Psoas muscle (tissue), 8 donors: ENCODE data around the gene CBR4. TPM values are rescaled to one million over a fixed set of nuclear protein-coding genes. Genes with fewer than 3 reads are reported as not detected.

Source experiments
- ATAC-seq, 4 donors: fragments of 200-7000 bp; cut with Tn5 transposase; one replicate each; pipeline ENCODE4 v1.9.1; 2020; ENCODE audit warnings: moderate library complexity in 3 of 4, mild to moderate bottlenecking in 2 of 4
- DNase-seq, 2 donors: peaks; one replicate each; pipeline ENCODE4 v3.0.0-alpha.2; 2020
- H3K27ac ChIP-seq: fragments of 200-600 bp; one replicate; pipeline ENCODE4 v1.8.0; 2022
- H3K27me3 ChIP-seq, 3 donors: fragments of 200-600 bp in 1 of 3; one replicate each; pipeline versions ENCODE4 v1.6.1 to v1.8.0; 2013 to 2022; ENCODE audit warnings: low read length in 2 of 3, mild to moderate bottlenecking in 2 of 3, moderate library complexity in 1 of 3; ENCODE audit not compliant: insufficient read depth in 3 of 3
- H3K36me3 ChIP-seq, 2 donors: fragments of 200-600 bp in 1 of 2; one replicate each; pipeline versions ENCODE4 v1.6.1 to v1.8.0; 2013 to 2022; ENCODE audit warnings: low read depth in 1 of 2, mild to moderate bottlenecking in 1 of 2, moderate library complexity in 1 of 2; ENCODE audit not compliant: insufficient read depth in 1 of 2
- H3K4me1 ChIP-seq: fragments of 200-600 bp; one replicate; pipeline ENCODE4 v1.8.0; 2022
- H3K4me3 ChIP-seq: fragments of 200-600 bp; one replicate; pipeline ENCODE4 v1.8.0; 2022; ENCODE audit warnings: mild to moderate bottlenecking
- H3K9me3 ChIP-seq: fragments of 200-600 bp; one replicate; pipeline ENCODE4 v1.8.0; 2022
- WGBS, 3 donors: extraction: QIAGEN DNeasy Blood & Tissue Kit; methylation state at CpG; one replicate each; pipeline versions ENCODE4 v1.1.6 to v1.1.7; 2013; 5-methylcytosine and 5-hydroxymethylcytosine counted together
- intact Hi-C, 2 donors: fragments of 100-400 bp; cut with DNase I; formaldehyde crosslinking; loops; one replicate each; pipeline versions ENCODE4 v1.11.0 to v1.14.2; 2022
- polyA plus RNA-seq, 3 donors: library from polyadenylated mRNA; stranded (reverse); fragments of 200-250 nt; gene quantifications; one replicate each; pipeline ENCODE4 v1.2.3, GENCODE V29; 2013
- total RNA-seq, 4 donors: library from RNA; stranded (reverse); fragmentation: NEBNext Ultra II Directional in 2 of 4; extraction: Animal tissue kit (Norgen Biotek cat#: 25700) in 2 of 4; gene quantifications; one replicate each; pipeline versions ENCODE4 v1.2.1 to v1.2.4, GENCODE V29; 2021 to 2023
- TF ChIP-seq, protein P1 (sequence below): fragments of 200-600 bp; IDR thresholded peaks from one replicate; pipeline ENCODE4 v1.8.0; 2022; ENCODE audit warnings: antibody characterized with exemption
- donor health status: healthy with polysubstance abuse.
- donor health status: DM: no; HTN: no; CAD: no; lungs with moderate emphysema.
- donor health status: Bipolar disorder and iron deficiency.
- donor health status: healthy.
- donor health status: DM: yes; HTN: yes; CAD: no.
- donor health status: DM: no; HTN: no; CAD: no.
- donor health status: DM: no; HTN: no; CAD: no.
- donor health status: DM: yes; HTN: yes; CAD: no.

The CBR4 gene
- total and polyA plus RNA-seq, 7 donors: 5.2 to 18.5 (median 14.4) TPM

DNA sequence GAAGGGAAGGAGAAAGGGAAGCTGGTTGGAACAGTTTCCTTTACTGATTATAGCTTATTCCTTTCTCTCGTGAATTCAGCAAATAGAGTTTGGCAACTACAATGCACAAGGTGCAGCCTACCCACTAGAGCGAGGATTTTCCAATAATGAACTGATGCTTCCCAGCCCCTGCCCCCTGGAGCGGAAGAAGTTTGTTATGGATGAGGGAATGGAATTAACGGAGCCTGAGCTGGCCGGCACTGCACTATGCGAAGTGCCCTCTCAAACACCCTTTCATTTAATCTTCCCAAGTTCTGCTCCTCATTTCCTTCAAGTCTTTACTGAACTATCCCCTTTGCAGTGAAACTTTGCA is 42.5 kb upstream of the CBR4 start:
- DNase-seq (no peak), ATAC-seq (no peak)
- Histone ChIP-seq H3K4me1 (peaks cover 9% of the 10 kb centered on the region), H3K4me3 (no peak overlapping the region), H3K36me3 (no peaks in the 10 kb centered on the region), H3K27me3 (no peaks in the 10 kb centered on the region), H3K9me3 (no peaks in the 10 kb centered on the region), H3K27ac (peak overlapping the region; percentile 23)
- 29 to 41% (median 34%) methylated on average over 6 of the region's 6 CpGs for WGBS, 3 donors
- TF ChIP-seq, protein P1, sequence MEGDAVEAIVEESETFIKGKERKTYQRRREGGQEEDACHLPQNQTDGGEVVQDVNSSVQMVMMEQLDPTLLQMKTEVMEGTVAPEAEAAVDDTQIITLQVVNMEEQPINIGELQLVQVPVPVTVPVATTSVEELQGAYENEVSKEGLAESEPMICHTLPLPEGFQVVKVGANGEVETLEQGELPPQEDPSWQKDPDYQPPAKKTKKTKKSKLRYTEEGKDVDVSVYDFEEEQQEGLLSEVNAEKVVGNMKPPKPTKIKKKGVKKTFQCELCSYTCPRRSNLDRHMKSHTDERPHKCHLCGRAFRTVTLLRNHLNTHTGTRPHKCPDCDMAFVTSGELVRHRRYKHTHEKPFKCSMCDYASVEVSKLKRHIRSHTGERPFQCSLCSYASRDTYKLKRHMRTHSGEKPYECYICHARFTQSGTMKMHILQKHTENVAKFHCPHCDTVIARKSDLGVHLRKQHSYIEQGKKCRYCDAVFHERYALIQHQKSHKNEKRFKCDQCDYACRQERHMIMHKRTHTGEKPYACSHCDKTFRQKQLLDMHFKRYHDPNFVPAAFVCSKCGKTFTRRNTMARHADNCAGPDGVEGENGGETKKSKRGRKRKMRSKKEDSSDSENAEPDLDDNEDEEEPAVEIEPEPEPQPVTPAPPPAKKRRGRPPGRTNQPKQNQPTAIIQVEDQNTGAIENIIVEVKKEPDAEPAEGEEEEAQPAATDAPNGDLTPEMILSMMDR: no peak
- intact Hi-C loops: no loop called here

DNA sequence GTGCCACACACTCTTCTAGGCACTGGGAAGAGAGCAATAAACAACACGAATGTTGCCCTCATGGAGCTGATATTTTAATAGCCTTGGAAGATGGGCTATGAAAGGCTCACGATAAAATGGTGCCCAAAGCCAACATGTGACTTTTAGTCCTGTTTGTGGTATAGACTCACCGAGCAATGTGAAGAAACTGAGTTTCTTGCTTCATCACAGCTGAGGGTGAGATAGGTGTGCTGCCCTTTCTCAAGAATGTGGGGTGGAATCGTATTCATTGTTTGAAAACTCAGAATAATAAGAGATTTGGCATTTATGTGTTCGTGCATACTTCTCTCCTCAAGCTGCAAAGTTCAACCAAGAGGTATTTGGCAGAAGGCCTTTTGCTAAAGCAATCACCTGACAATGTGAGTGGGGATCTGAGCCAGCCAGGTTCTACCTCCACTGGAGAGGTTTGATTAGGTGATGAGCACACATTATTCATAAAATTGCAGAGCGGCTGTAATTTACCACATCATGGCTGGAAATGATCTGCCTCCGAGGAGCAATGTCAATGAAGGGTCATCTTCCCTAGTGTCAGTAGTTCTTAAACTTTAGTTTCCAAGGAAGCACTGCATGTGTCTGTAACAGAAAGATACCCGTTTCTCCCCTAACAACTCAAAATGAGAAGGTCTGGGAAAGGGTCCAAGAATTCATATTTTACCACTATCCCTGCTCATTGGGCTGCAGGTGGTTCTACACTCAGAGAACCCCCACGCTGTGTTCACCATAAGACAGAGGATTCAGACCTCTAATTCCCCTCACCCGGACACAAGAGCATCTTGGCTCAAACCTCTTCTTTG is 41.9 kb upstream of the CBR4 start:
- ATAC-seq (no peak), DNase-seq (no peak)
- intact Hi-C loops: no loop called here
- TF ChIP-seq, protein P1: no peak
- Histone ChIP-seq H3K4me1 (peaks cover 9% of the 10 kb centered on the region), H3K36me3 (no peaks in the 10 kb centered on the region), H3K27me3 (no peaks in the 10 kb centered on the region), H3K4me3 (no peak overlapping the region), H3K9me3 (no peaks in the 10 kb centered on the region), H3K27ac (peak overlapping the region; percentile 23)
- WGBS, 3 donors: 59 to 67% (median 62%) methylated on average over 10 of the region's 10 CpGs

DNA sequence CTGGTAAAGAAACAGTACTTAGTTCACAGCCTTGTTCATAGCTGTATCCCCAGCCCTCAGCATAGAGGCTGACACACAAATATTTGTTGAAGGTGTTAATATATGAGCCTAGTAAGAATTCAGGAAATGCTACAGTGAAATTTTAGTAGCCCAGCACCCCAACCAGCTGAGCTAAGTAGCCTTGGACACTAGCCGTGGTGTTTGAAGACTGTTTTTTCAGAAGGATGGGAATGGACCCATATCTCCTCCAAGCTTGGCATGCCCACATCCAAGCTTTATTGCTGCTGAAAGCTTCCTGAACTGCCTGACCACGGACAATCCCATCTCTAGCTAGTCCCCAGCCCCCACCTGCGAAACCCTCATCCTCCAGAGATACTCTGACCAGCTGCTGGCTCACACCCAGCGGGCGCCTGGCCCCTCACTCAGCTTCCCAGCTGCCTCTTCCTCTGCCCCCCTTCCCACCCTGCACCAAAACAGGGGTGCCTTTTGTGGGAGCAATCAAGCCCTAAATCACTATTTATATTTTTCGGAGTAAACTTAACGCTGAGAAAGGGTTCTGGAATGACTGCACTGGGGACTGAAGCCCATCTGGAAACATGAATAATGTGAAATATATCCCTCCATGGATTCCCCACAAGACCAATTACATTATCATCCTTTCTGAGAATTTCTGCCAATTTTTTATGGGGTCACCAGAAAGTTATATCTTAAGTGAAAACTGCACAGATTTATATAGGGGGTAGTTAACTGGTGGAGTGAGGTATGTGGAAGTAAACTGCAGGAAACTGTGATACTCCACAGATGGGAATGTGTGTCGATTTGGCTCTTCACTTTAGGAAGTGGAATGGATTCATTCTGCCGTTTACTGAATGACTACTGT is 41.1 kb upstream of the CBR4 start:
- Histone ChIP-seq H3K4me3 (no peak overlapping the region), H3K36me3 (no peaks in the 10 kb centered on the region), H3K4me1 (peaks cover 9% of the 10 kb centered on the region), H3K9me3 (no peaks in the 10 kb centered on the region), H3K27ac (peak overlapping the region; percentile 2), H3K27me3 (no peaks in the 10 kb centered on the region)
- ATAC-seq (peak in 1 of 4 donors; percentile 20), DNase-seq (no peak)
- WGBS, 3 donors: 55 to 58% (median 57%) methylated on average over 9 of the region's 9 CpGs
- intact Hi-C loops: no loop called here
- TF ChIP-seq, protein P1: no peak

DNA sequence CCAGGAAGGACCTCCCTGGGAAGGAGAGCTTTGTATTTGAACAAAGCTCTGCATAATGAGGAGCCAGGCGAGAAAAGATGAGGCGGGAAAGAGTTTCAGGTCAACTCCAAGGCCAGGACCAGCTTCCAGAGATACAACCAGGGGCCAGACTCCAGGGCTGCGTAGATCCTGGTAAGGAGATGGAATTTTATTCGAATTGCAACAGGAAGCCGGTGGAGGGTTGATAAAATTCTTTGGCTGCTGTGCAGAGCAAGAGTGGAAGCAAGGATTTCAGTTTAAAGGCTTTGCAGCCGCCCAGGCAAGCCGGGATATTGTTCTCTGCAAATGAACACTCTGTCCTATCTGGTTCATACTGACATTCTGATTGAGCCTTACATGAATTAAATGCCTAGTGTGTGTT is 40.2 kb upstream of the CBR4 start:
- no peak for DNase-seq

More for the DNA sequence above, 40.2 kb upstream of the CBR4 start:
- no peaks in the 10 kb centered on the region for H3K27me3 ChIP-seq
- H3K36me3 ChIP-seq: no peaks in the 10 kb centered on the region
- no peak overlapping the region for H3K4me3 ChIP-seq
- 40 to 45% (median 42%) methylated on average over 7 of the region's 7 CpGs for WGBS, 3 donors
- H3K4me1 ChIP-seq: peaks cover 9% of the 10 kb centered on the region
- intact Hi-C loops: no loop called here
- peak overlapping the region; percentile 2 for H3K27ac ChIP-seq
- ATAC-seq: peak in 3 of 4 donors; percentile 38 to 67 (median 59)
- no peaks in the 10 kb centered on the region for H3K9me3 ChIP-seq
- TF ChIP-seq, protein P1: no peak
